OCI-LY1 (cell line): ENCODE results near the gene PKNOX2.

ENCODE experiments used
- H2AFZ ChIP-seq: fragments of 200-600 bp; sonication (generic), shearing (Covaris generic); 2 replicates; pipeline ENCODE4 v1.6.0; 2014; ENCODE audit warnings: antibody characterized with exemption, mild to moderate bottlenecking, low read length
- H3F3A ChIP-seq: fragments of 200-600 bp; sonication (generic), shearing (Covaris generic); 2 replicates; pipeline ENCODE4 v1.6.0; 2014; ENCODE audit warnings: mild to moderate bottlenecking, antibody characterized with exemption, low read length, moderate library complexity; ENCODE audit not compliant: insufficient read depth
- H3K27ac ChIP-seq: fragments of 200-600 bp; sonication (generic); 2 replicates; pipeline ENCODE4 v1.5.1; 2014; ENCODE audit warnings: low read length, mixed run types, mild to moderate bottlenecking, low read depth; ENCODE audit not compliant: poor library complexity, severe bottlenecking
- H3K27me3 ChIP-seq: fragments of 200-600 bp; sonication (generic); 2 replicates; pipeline ENCODE4 v1.6.0; 2014; ENCODE audit warnings: antibody characterized with exemption, mild to moderate bottlenecking, low read length, moderate library complexity; ENCODE audit not compliant: insufficient read depth
- H3K36me3 ChIP-seq: fragments of 200-600 bp; sonication (generic); 2 replicates; pipeline ENCODE4 v1.6.1; 2014; ENCODE audit warnings: mild to moderate bottlenecking, antibody characterized with exemption, low read length, moderate library complexity, mixed read lengths; ENCODE audit not compliant: insufficient read depth
- H3K4me1 ChIP-seq: fragments of 200-600 bp; sonication (generic); 2 replicates; pipeline ENCODE4 v1.5.1; 2014; ENCODE audit warnings: mild to moderate bottlenecking, low read length, moderate library complexity; ENCODE audit not compliant: insufficient read depth, severe bottlenecking
- H3K4me2 ChIP-seq: fragments of 200-600 bp; sonication (generic), shearing (Covaris generic); 2 replicates; pipeline ENCODE4 v1.6.1; 2014; ENCODE audit warnings: low read length
- H3K4me3 ChIP-seq: fragments of 200-600 bp; sonication (generic); 2 replicates; pipeline ENCODE4 v1.5.1; 2014; ENCODE audit warnings: low read length, low read depth, mild to moderate bottlenecking, mixed read lengths; ENCODE audit not compliant: poor library complexity, severe bottlenecking
- H3K79me2 ChIP-seq: fragments of 200-600 bp; shearing (Covaris generic); 2 replicates; pipeline ENCODE4 v1.6.1; 2016; ENCODE audit warnings: mixed run types, low read length, mixed read lengths; ENCODE audit not compliant: insufficient read depth
- H3K9ac ChIP-seq: fragments of 200-600 bp; sonication (generic), shearing (Covaris generic); 2 replicates; pipeline ENCODE4 v1.6.1; 2014; ENCODE audit warnings: mild to moderate bottlenecking, low read length, mixed read lengths
- H3K9me2 ChIP-seq: fragments of 200-600 bp; sonication (generic), shearing (Covaris generic); 2 replicates; pipeline ENCODE4 v1.6.1; 2014; ENCODE audit warnings: low read depth, mild to moderate bottlenecking, low read length, mixed read lengths
- H3K9me3 ChIP-seq: fragments of 200-600 bp; shearing (Covaris generic); 2 replicates; pipeline ENCODE4 v1.6.1; 2014; ENCODE audit warnings: low read length, mixed read lengths
- H4K20me1 ChIP-seq: fragments of 200-600 bp; sonication (generic), shearing (Covaris generic); 2 replicates; pipeline ENCODE4 v1.6.0; 2016; ENCODE audit warnings: mild to moderate bottlenecking, low read length; ENCODE audit not compliant: insufficient read depth
- EZH2 ChIP-seq: fragments of 200-600 bp; sonication (generic), shearing (Covaris generic); IDR thresholded peaks from 2 replicates; pipeline ENCODE4 v1.8.0; 2017; ENCODE audit warnings: borderline replicate concordance, mixed run types, mild to moderate bottlenecking, antibody characterized with exemption, low read length, moderate library complexity, mixed read lengths
- TF ChIP-seq, protein P1 (sequence below): fragments of 200-600 bp; sonication (generic), shearing (Covaris generic); IDR thresholded peaks from 2 replicates; pipeline ENCODE4 v1.5.1; 2017; ENCODE audit warnings: mild to moderate bottlenecking, antibody characterized with exemption, low read length, moderate library complexity, mixed read lengths

The PKNOX2 gene

GRCh38 chr11:125226706-125227105 is 62.2 kb downstream of the PKNOX2 start:
- Histone ChIP-seq H3K9me2 (no peaks in the 10 kb centered on the region), H3K9me3 (no peaks in the 10 kb centered on the region), H3K4me2 (no peak overlapping the region), H3F3A (no peaks in the 10 kb centered on the region), H3K27ac (no peak overlapping the region), H2AFZ (no peak overlapping the region), H3K79me2 (no peaks in the 10 kb centered on the region), H3K4me1 (no peaks in the 10 kb centered on the region), H3K4me3 (no peak overlapping the region), H3K36me3 (no peaks in the 10 kb centered on the region), H4K20me1 (no peaks in the 10 kb centered on the region), H3K9ac (no peak overlapping the region), H3K27me3 (no peaks in the 10 kb centered on the region)
- no peak for TF ChIP-seq EZH2
- TF ChIP-seq, protein P1, sequence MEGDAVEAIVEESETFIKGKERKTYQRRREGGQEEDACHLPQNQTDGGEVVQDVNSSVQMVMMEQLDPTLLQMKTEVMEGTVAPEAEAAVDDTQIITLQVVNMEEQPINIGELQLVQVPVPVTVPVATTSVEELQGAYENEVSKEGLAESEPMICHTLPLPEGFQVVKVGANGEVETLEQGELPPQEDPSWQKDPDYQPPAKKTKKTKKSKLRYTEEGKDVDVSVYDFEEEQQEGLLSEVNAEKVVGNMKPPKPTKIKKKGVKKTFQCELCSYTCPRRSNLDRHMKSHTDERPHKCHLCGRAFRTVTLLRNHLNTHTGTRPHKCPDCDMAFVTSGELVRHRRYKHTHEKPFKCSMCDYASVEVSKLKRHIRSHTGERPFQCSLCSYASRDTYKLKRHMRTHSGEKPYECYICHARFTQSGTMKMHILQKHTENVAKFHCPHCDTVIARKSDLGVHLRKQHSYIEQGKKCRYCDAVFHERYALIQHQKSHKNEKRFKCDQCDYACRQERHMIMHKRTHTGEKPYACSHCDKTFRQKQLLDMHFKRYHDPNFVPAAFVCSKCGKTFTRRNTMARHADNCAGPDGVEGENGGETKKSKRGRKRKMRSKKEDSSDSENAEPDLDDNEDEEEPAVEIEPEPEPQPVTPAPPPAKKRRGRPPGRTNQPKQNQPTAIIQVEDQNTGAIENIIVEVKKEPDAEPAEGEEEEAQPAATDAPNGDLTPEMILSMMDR: no peak

DNA sequence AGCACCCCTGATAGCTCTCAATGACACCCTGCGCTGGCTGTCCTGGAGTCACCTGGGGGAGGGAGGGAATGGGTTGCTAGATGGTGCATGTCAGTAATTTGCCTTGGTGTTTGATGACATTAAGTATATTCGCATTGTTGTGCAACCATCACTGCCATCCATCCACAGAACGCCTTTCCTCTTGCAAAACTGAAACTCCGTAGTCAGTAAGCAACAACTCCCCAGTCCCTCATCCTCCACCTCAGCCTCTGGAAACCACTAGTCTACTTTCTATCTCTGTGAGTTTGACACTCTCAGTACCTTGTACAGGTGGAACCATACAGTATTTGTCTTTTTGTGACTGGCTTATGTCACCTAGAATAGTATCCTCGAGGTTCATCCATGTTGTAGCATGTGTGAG is 62.6 kb downstream of the PKNOX2 start:
- no peak overlapping the region for H3K9ac ChIP-seq
- H3K9me3 ChIP-seq: no peaks in the 10 kb centered on the region
- H3K9me2 ChIP-seq: no peaks in the 10 kb centered on the region
- H3F3A ChIP-seq: no peaks in the 10 kb centered on the region
- H2AFZ ChIP-seq: no peak overlapping the region
- H3K4me2 ChIP-seq: no peak overlapping the region
- no peaks in the 10 kb centered on the region for H3K27me3 ChIP-seq
- TF ChIP-seq, protein P1: no peak
- TF ChIP-seq EZH2: no peak
- no peaks in the 10 kb centered on the region for H3K79me2 ChIP-seq
- H3K4me3 ChIP-seq: no peak overlapping the region
- no peaks in the 10 kb centered on the region for H3K4me1 ChIP-seq
- H3K27ac ChIP-seq: no peak overlapping the region
- no peaks in the 10 kb centered on the region for H4K20me1 ChIP-seq
- no peaks in the 10 kb centered on the region for H3K36me3 ChIP-seq

DNA sequence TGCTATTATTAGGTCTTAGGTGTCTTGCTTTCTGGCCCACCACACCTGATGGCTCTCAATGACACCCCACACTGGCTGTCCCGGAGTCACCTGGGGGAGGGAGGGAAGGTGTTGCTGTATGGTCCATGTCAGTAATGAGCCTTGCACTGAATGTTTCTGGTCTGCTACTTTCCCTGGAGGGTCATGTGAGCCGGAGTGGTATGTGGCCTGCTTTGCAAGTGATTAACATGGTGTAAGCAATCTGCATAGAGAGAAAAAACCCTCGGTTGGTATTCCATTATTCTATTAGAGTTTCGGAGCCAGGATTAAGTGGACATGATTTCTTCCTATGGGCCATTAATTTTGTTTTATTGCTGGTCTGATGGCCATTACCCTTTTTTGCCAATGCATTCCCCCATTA is 63.9 kb downstream of the PKNOX2 start:
- Histone ChIP-seq H3K4me1 (no peaks in the 10 kb centered on the region), H3K4me3 (no peak overlapping the region), H3F3A (no peaks in the 10 kb centered on the region), H3K27ac (no peak overlapping the region), H3K9ac (no peak overlapping the region), H3K9me2 (no peaks in the 10 kb centered on the region), H3K27me3 (no peaks in the 10 kb centered on the region), H3K9me3 (no peaks in the 10 kb centered on the region), H4K20me1 (no peaks in the 10 kb centered on the region), H3K79me2 (no peaks in the 10 kb centered on the region), H3K4me2 (no peak overlapping the region), H3K36me3 (no peaks in the 10 kb centered on the region), H2AFZ (no peak overlapping the region)
- TF ChIP-seq, protein P1: no peak
- TF ChIP-seq EZH2: no peak
